A549 treated with ZK216348 at 1 μM for 4 hours (cell line): ENCODE measurements around the gene SULT1E1. TPM values are rescaled to one million over a fixed set of nuclear protein-coding genes. Genes with fewer than 3 reads are reported as not detected.

ENCODE experiments used
- total RNA-seq: library from RNA; stranded (reverse); fragments of 200-300 nt; extraction: Qiagen RNA extraction; gene quantifications from 5 replicates; pipeline ENCODE4 v1.2.3, GENCODE V29; 2022; ENCODE audit warnings: low read depth

Gene SULT1E1
- not detected in 5 replicates for total RNA-seq

GRCh38 chr4:69860052-69860451 is at the start of gene SULT1E1:
TSS of gene SULT1E1 (minus strand) at chr4:69860145. CDS start at chr4:69857644, 2,501 bp downstream.

Other genes starting within 250 kb of the SULT1E1 start
- gene UGT2A2, start 220.5 kb downstream of the SULT1E1 start, total RNA-seq, result not detected in 5 replicates
- gene UGT2A1, start 206.9 kb downstream of the SULT1E1 start, total RNA-seq, result not detected in 5 replicates
- 0.02 TPM in 1 of 5 replicates, not detected in the others for gene SULT1B1, start 99.5 kb downstream of the SULT1E1 start, total RNA-seq
- not detected in 5 replicates for gene CSN1S1, start 70.9 kb upstream of the SULT1E1 start, total RNA-seq
- gene CSN2, start 105.6 kb upstream of the SULT1E1 start, total RNA-seq, result not detected in 5 replicates
- not detected in 5 replicates for gene STATH, start 135.8 kb upstream of the SULT1E1 start, total RNA-seq
- not detected in 5 replicates for gene HTN3, start 168.3 kb upstream of the SULT1E1 start, total RNA-seq
- not detected in 5 replicates for gene HTN1, start 190.3 kb upstream of the SULT1E1 start, total RNA-seq